IMR-90 (cell line): ENCODE results near the gene C1QC. TPM values are rescaled to one million over a fixed set of nuclear protein-coding genes. Genes with fewer than 3 reads are reported as not detected.

Source experiments
- ATAC-seq: fragments of 200-7000 bp; cut with Tn5 transposase; 2 replicates; pipeline ENCODE4 v1.9.1; 2020; ENCODE audit warnings: low read depth, mild to moderate bottlenecking, moderate library complexity
- BruUV-seq: library from RNA; stranded (reverse); fragments of 400-500 nt; replicated peaks from 2 replicates; lab custom pipeline; 2021; lab: Mats Ljungman, UMichigan
- CTCF ChIA-PET: fragments of 300-600 bp; formaldehyde crosslinking; extraction: SDS; loops from one replicate; lab custom pipeline; 2021; ENCODE audit warnings: antibody characterized with exemption; lab: Yijun Ruan, JAX
- POLR2A ChIA-PET: fragments of 300-600 bp; sonication (Branson Sonifier 250); formaldehyde crosslinking; loops from one replicate; lab custom pipeline; 2022; ENCODE audit warnings: antibody characterized with exemption; ENCODE audit not compliant: unreplicated experiment; lab: Charles Lee
- DNase-seq: peaks from one replicate; pipeline ENCODE4 v3.0.0; 2013
- H2AFZ ChIP-seq: replicated peaks from 2 replicates; pipeline ENCODE3; 2013; ENCODE audit warnings: low read length, mild to moderate bottlenecking; ENCODE audit not compliant: poor library complexity
- H2AK5ac ChIP-seq: 2 replicates; pipeline ENCODE4 v1.6.1; 2013; ENCODE audit warnings: low read depth, low read length, inconsistent platforms
- H2AK9ac ChIP-seq: replicated peaks from 2 replicates; pipeline ENCODE3; 2013; ENCODE audit warnings: mild to moderate bottlenecking, low read depth, low read length, moderate library complexity; ENCODE audit not compliant: poor library complexity
- H2BK120ac ChIP-seq: 2 replicates; pipeline ENCODE4 v1.6.1; 2013; ENCODE audit warnings: low read depth, low read length, inconsistent platforms
- H2BK15ac ChIP-seq: 3 replicates; pipeline ENCODE4 v1.6.1; 2013; ENCODE audit warnings: low read depth, low read length, inconsistent platforms
- H2BK20ac ChIP-seq: 2 replicates; pipeline ENCODE4 v1.6.1; 2013; ENCODE audit warnings: low read depth, mild to moderate bottlenecking, inconsistent platforms, low read length, moderate library complexity
- H2BK5ac ChIP-seq: 2 replicates; pipeline ENCODE4 v1.6.1; 2013; ENCODE audit warnings: mild to moderate bottlenecking, low read depth, low read length, inconsistent platforms; ENCODE audit not compliant: poor library complexity, severe bottlenecking
- H3K14ac ChIP-seq: replicated peaks from 2 replicates; pipeline ENCODE4 v1.6.1; 2013; ENCODE audit warnings: low read depth, low read length, inconsistent platforms
- H3K18ac ChIP-seq: 2 replicates; pipeline ENCODE4 v1.6.1; 2013; ENCODE audit warnings: low read depth, low read length, control low read depth
- H3K23ac ChIP-seq: 2 replicates; pipeline ENCODE4 v1.6.1; 2013; ENCODE audit warnings: low read depth, low read length, inconsistent platforms
- H3K27ac ChIP-seq: 2 replicates; pipeline ENCODE4 v1.5.1; 2013; ENCODE audit warnings: mild to moderate bottlenecking, control low read depth, low read length; ENCODE audit not compliant: insufficient read depth
- H3K27me3 ChIP-seq: 2 replicates; pipeline ENCODE4 v1.6.1; 2013; ENCODE audit warnings: low read length; ENCODE audit not compliant: control insufficient read depth, insufficient read depth
- H3K36me3 ChIP-seq: 2 replicates; pipeline ENCODE4 v1.6.1; 2013; ENCODE audit warnings: low read length, mixed read lengths; ENCODE audit not compliant: control insufficient read depth, insufficient read depth
- H3K4ac ChIP-seq: 2 replicates; pipeline ENCODE4 v1.6.1; 2013; ENCODE audit warnings: low read depth, low read length, inconsistent platforms
- H3K4me1 ChIP-seq: 2 replicates; pipeline ENCODE4 v1.6.1; 2013; ENCODE audit warnings: low read length, mixed read lengths; ENCODE audit not compliant: control insufficient read depth, insufficient read depth
- H3K4me2 ChIP-seq: 2 replicates; pipeline ENCODE4 v1.6.1; 2013; ENCODE audit warnings: low read depth, mild to moderate bottlenecking, control low read depth, low read length, moderate library complexity
- H3K4me3 ChIP-seq: 2 replicates; pipeline ENCODE4 v1.5.1; 2013; ENCODE audit warnings: low read depth, mild to moderate bottlenecking, control low read depth, low read length, moderate library complexity; ENCODE audit not compliant: insufficient read depth
- H3K56ac ChIP-seq: 2 replicates; pipeline ENCODE4 v1.6.1; 2013; ENCODE audit warnings: low read length, inconsistent platforms; ENCODE audit not compliant: insufficient read depth; ENCODE audit errors: extremely low read depth
- H3K79me1 ChIP-seq, 2 experiments: 2 replicates each; pipeline ENCODE4 v1.6.1; 2013; ENCODE audit warnings: low read length in 2 of 2, inconsistent platforms in 1 of 2, low read depth in 1 of 2
- H3K9ac ChIP-seq: 2 replicates; pipeline ENCODE4 v1.6.1; 2013; ENCODE audit warnings: low read depth, low read length, control low read depth
- H3K9me1 ChIP-seq: 2 replicates; pipeline ENCODE4 v1.6.1; 2013; ENCODE audit warnings: low read length, inconsistent platforms; ENCODE audit not compliant: insufficient read depth
- H3K9me3 ChIP-seq: 2 replicates; pipeline ENCODE4 v1.6.1; 2013; ENCODE audit warnings: low read length; ENCODE audit not compliant: control insufficient read depth, insufficient read depth
- H4K20me1 ChIP-seq: 2 replicates; pipeline ENCODE4 v1.6.1; 2013; ENCODE audit warnings: low read length, inconsistent platforms; ENCODE audit not compliant: insufficient read depth
- H4K5ac ChIP-seq: 2 replicates; pipeline ENCODE4 v1.6.1; 2013; ENCODE audit warnings: mild to moderate bottlenecking, low read depth, low read length, control low read depth
- H4K8ac ChIP-seq, 2 experiments: 2 replicates each; pipeline ENCODE4 v1.6.1; 2013; ENCODE audit warnings: low read depth in 2 of 2, low read length in 2 of 2, control low read depth in 1 of 2, inconsistent platforms in 1 of 2
- H4K91ac ChIP-seq: 2 replicates; pipeline ENCODE4 v1.6.1; 2013; ENCODE audit warnings: low read depth, low read length, inconsistent platforms; ENCODE audit not compliant: insufficient read depth
- BHLHE40 ChIP-seq: fragments of 150-350 bp; IDR thresholded peaks from 2 replicates; pipeline ENCODE4 v1.6.1; 2016; ENCODE audit warnings: mild to moderate bottlenecking, low read depth, low read length
- CHD1 ChIP-seq: IDR thresholded peaks from 2 replicates; pipeline ENCODE4 v1.6.1; 2012; ENCODE audit warnings: low read depth, low read length, improper control_type of control experiment
- CTCF ChIP-seq: conservative IDR thresholded peaks from 2 replicates; pipeline ENCODE4 v1.5.1; 2012; ENCODE audit warnings: mild to moderate bottlenecking, low read depth, low read length, improper control_type of control experiment
- FOS ChIP-seq: fragments of 150-350 bp; IDR thresholded peaks from 2 replicates; pipeline ENCODE4 v1.6.1; 2016; ENCODE audit warnings: low read depth, low read length
- MAZ ChIP-seq: IDR thresholded peaks from 2 replicates; pipeline ENCODE4 v1.6.1; 2012; ENCODE audit warnings: low read depth, mild to moderate bottlenecking, low read length, improper control_type of control experiment, moderate library complexity, borderline replicate concordance
- MXI1 ChIP-seq: IDR thresholded peaks from 2 replicates; pipeline ENCODE4 v1.6.1; 2012; ENCODE audit warnings: low read depth, mild to moderate bottlenecking, low read length, moderate library complexity, borderline replicate concordance
- NFE2L2 ChIP-seq: fragments of 150-350 bp; IDR thresholded peaks from 2 replicates; pipeline ENCODE4 v1.6.1; 2016; ENCODE audit warnings: low read depth, mild to moderate bottlenecking, low read length
- POLR2A ChIP-seq: IDR thresholded peaks from 2 replicates; pipeline ENCODE4 v1.6.1; 2012; ENCODE audit warnings: mild to moderate bottlenecking, low read depth, low read length
- RAD21 ChIP-seq: IDR thresholded peaks from 2 replicates; pipeline ENCODE4 v1.6.1; 2012; ENCODE audit warnings: low read length, improper control_type of control experiment
- RCOR1 ChIP-seq: IDR thresholded peaks from 2 replicates; pipeline ENCODE4 v1.6.1; 2012; ENCODE audit warnings: mild to moderate bottlenecking, low read length, improper control_type of control experiment; ENCODE audit not compliant: insufficient replicate concordance
- RFX5 ChIP-seq: IDR thresholded peaks from 2 replicates; pipeline ENCODE4 v1.8.0; 2012; ENCODE audit warnings: low read depth, mild to moderate bottlenecking, low read length, moderate library complexity
- SMC3 ChIP-seq: fragments of 150-350 bp; IDR thresholded peaks from 2 replicates; pipeline ENCODE4 v1.6.1; 2016; ENCODE audit warnings: low read depth, mild to moderate bottlenecking, antibody characterized with exemption, low read length, moderate library complexity
- USF2 ChIP-seq: fragments of 150-350 bp; IDR thresholded peaks from 2 replicates; pipeline ENCODE4 v1.6.1; 2017; ENCODE audit warnings: mild to moderate bottlenecking, antibody characterized with exemption, low read length, low read depth
- WGBS, 2 experiments: methylation state at CpG; one replicate each; pipeline versions ENCODE4 v1.1.5 to v1.1.7; 2013; ENCODE audit warnings: missing lambda C conversion rate in 2 of 2; ENCODE audit not compliant: insufficient read length in 1 of 2; ENCODE audit errors: extremely low coverage in 2 of 2; 5-methylcytosine and 5-hydroxymethylcytosine counted together
- dilution Hi-C: fragments of 300-500 bp; cut with HindIII; formaldehyde crosslinking; loops from one replicate; pipeline ENCODE4 v1.14.3; 2018; ENCODE audit warnings: low sequenced_read_pairs; ENCODE audit not compliant: unreplicated experiment
- in situ Hi-C: fragments of 300-500 bp; cut with MboI; formaldehyde crosslinking; loops from 3 replicates; pipeline ENCODE4 v1.14.3; 2019; ENCODE audit warnings: low sequenced_read_pairs, inconsistent platforms, mixed read lengths
- intact Hi-C: fragments of 100-400 bp; cut with micrococcal nuclease; formaldehyde crosslinking; loops from 2 replicates; pipeline ENCODE4 v1.10.0; 2022
- polyA plus RNA-seq, 3 experiments: library from polyadenylated mRNA; depleted of rRNA; stranded (reverse); fragments of >200 nt; gene quantifications; 2 replicates each; pipeline ENCODE4 v1.2.3, GENCODE V29; 2012; ENCODE audit warnings: low replicate concordance in 1 of 3
- total RNA-seq: library from RNA; depleted of rRNA; stranded (reverse); fragments of >200 nt; gene quantifications from 2 replicates; pipeline ENCODE4 v1.2.3, GENCODE V29; 2012

C1QC gene
- total and polyA plus RNA-seq, 2 of the 4 experiments (the other 2 are of a cell fraction) = not detected

- H2AK5ac ChIP-seq = no peak overlapping the region
- H2BK20ac ChIP-seq = no peak overlapping the region
- intact Hi-C loops (no loop called here), dilution Hi-C loops (no loop called here), in situ Hi-C loops (no loop called here)
- no peaks in the 10 kb centered on the region for H3K9me3 ChIP-seq
- no peak overlapping the region for H3K27ac ChIP-seq
- no peak overlapping the region for H3K18ac ChIP-seq
- H3K79me1 ChIP-seq = no peaks in the 10 kb centered on the region
- H3K4me1 ChIP-seq = no peaks in the 10 kb centered on the region
- H3K56ac ChIP-seq = no peak overlapping the region
- H3K14ac ChIP-seq = no peak overlapping the region
- no peak overlapping the region for H3K23ac ChIP-seq
- BruUV-seq = no TSS peak
- POLR2A ChIA-PET = no interaction called here
- H3K9me1 ChIP-seq = no peaks in the 10 kb centered on the region
- no peak for TF ChIP-seq MXI1
- TF ChIP-seq RAD21 = no peak
- TF ChIP-seq RCOR1 = no peak
- no peak for TF ChIP-seq SMC3
- TF ChIP-seq CTCF = no peak
- no peak for TF ChIP-seq BHLHE40
- no peak for TF ChIP-seq NFE2L2
- TF ChIP-seq RFX5 = no peak
- TF ChIP-seq POLR2A = no peak
- no peak for TF ChIP-seq USF2
- no peak for TF ChIP-seq CHD1
- no peak for TF ChIP-seq FOS
- TF ChIP-seq MAZ = no peak
- no peaks in the 10 kb centered on the region for H3K36me3 ChIP-seq
- CTCF ChIA-PET = no interaction called here
- DNase-seq (no peak), ATAC-seq (no peak)
- H4K5ac ChIP-seq = no peak overlapping the region
- H2AK9ac ChIP-seq = no peak overlapping the region
- no CpG with 5 or more reads among the region's 3 CpGs for WGBS, 2 experiments
- H4K91ac ChIP-seq = no peak overlapping the region
- no peak overlapping the region for H4K8ac ChIP-seq
- H3K9ac ChIP-seq = no peak overlapping the region
- H2BK120ac ChIP-seq = no peak overlapping the region
- no peak overlapping the region for H3K4me2 ChIP-seq
- H2BK15ac ChIP-seq = no peak overlapping the region
- no peak overlapping the region for H2BK5ac ChIP-seq
- H3K4me3 ChIP-seq = no peak overlapping the region
- no peak overlapping the region for H2AFZ ChIP-seq
- peaks cover 4% of the 10 kb centered on the region; the same call in 1 of the 2 replicates for H4K20me1 ChIP-seq
- no peak overlapping the region for H3K4ac ChIP-seq
- H3K27me3 ChIP-seq = peaks cover 36% of the 10 kb centered on the region
Measured at GRCh38 chr1:22608361-22608760, 35.1 kb upstream of the C1QC start.
